ENCODE data around the gene HCN2.

GRCh38 chr19:662207-662961 is 72.7 kb downstream of the HCN2 start:
- TF ChIP-seq CTCF (IDR thresholded peaks at IDR 0.05) (no peak), EZH2phosphoT487 (IDR thresholded peaks at IDR 0.05; ENCODE audit: borderline replicate concordance, low read depth) (no peak), FOXM1 (IDR thresholded peaks at IDR 0.05; ENCODE audit: low read depth) (no peak), JUND (IDR thresholded peaks at IDR 0.05) (no peak), EP300 (IDR thresholded peaks at IDR 0.05; ENCODE audit: borderline replicate concordance in 1 of 2, low read depth in 1 of 2, low read length in 1 of 2) (no peak), POLR2AphosphoS5 (IDR thresholded peaks at IDR 0.05; ENCODE audit: low read depth, low read length) (no peak), RCOR1 (IDR thresholded peaks at IDR 0.05; ENCODE audit: low read length) (no peak)
